GM21447 (cell line): Measurements from ENCODE around the gene TEX44.
"Not testable (repeated sequence)": the region's sequence is repeated elsewhere in the genome, so short reads cannot be mapped to it uniquely, and the experiment has no call there.

Experiments
- ATAC-seq: cut with Tn5 transposase; IDR thresholded peaks from one replicate; pipeline ENCODE4 v1.9.1; 2021; ENCODE audit not compliant: unreplicated experiment

The TEX44 gene

DNA sequence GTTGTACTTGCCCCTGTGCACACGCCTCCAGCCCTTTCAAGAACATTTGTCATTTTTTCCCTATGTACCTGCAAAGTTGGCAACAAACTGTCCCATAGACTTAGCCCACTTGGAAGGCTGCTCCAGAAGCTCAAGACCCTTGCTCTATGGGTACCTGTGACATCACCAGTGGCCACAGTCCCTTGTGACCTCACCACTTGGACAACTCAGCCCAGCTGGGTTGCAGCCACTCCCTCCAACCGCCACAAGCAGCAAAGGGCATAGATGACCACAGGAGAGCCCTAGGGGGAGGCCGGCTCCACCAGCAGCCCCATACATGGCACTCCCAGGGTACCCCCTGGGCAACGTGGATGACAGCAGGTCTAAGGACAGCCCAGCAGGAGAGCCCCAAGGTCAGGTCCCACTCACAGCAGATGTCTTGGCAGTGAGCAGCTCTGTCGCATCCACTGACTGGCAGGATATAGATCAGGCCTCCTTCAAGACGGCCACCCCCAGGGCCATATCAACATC lies at the start of gene TEX44:
TSS of gene TEX44 (plus strand) at position 229 of the 510 bp plus-strand sequence. CDS start at position 317, 88 bp downstream.
- no peak for ATAC-seq

DNA sequence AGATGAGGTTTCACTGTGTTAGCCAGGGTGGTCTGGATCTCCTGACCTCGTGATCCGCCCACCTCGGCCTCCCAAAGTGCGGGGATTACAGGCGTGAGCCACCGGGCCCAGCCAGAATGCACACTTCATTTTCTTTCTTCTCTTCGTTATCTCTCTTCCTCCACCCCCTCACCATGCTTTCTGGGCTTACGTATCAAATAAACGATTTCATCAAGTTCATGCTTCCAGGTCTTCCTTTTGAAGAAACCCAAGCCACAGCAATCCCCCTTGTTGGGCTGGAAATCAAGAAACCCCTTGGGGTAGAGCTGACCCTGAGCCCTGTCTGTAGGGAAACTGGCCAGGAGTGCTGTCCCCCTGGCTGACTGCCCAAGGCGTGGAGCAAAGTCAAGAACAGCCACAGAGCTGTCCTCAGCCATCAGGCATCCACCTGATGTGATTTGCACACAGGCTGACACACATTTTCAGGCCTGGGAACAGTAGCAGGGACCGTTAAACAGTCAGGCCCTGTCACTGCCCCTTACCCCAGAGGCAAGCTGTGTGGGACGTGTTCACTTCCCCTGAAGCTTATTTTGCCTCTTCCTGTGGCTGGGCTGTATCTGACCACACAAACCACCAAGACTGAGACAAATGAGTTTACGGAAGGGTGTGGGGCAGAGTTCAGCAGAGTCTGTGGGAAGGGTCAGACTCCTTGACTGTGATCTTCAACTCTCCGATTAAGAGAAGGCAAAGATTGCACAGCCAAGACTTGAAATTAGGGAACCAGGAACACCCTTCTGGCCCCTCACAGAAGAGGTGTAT lies 47.4 kb upstream of the TEX44 start:
- ATAC-seq, result peak; percentile 99

DNA sequence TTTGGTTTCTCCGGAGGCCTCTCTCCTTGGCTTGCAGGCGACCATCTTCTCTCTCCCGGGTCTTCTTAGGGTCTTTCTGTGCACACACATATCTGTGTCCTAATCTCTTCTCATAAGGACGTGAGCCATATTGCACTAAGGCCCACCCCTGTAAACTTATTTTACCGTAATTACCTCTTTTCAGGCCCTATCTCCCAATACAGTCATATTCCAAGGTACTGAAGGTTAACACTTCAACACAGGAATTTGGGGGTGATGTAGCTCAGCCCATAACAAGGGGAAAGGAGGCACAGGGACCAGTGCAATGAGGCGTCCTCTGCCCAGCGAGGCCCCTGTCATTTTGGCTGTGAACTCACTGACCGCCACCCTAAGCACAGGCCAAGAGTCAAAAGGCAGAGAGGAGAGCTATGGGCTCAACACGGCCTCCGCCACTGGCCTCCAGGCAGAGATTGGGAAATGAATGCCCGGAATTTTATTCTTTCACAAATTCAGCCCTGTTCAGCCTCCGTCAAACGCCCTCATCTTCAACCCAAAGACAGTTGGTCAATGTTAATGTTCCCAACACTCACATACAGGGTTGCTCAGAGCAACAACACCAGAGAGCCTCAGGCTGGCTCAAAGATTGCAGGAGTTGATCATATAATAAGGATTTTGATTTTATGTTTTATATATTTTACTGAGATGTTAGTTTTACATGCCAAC lies 46.5 kb upstream of the TEX44 start:
- no peak for ATAC-seq

DNA sequence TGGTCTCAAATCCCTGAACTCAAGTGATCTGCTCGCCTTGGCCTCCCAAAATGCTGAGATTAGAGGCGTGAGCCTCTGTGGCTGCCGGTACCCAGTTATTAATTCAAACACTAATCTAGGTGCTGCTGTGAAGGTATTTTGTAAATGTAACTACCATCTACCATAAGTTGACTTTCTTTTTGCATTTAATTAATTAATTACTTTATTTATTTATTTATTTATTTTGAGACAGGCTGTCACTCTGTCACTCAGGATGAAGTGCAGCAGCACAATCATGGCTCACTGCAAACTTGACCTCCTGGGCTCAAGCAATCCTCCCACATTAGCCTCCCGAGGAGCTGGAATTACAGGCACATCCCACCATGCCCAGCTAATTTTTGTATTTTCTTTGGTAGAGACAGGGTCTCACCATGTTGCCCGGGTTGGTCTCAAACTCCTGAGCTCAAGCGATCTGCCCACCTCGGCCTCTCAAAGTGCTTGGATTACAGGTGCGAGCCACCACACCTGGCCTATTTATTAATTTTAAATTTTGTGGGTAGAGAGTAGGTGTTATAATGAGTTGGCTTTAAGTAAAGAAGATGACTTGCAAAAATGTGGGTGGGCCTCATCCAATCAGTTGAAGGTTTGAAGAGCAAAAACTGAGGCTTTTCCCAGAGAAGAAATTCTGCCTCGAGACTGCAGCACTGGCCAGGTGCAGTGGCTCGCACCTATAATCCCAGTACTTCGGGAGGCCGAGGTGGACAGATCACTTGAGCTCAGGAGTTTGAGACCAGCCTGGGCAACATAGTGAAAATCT lies 45.2 kb upstream of the TEX44 start:
- no peak for ATAC-seq

DNA sequence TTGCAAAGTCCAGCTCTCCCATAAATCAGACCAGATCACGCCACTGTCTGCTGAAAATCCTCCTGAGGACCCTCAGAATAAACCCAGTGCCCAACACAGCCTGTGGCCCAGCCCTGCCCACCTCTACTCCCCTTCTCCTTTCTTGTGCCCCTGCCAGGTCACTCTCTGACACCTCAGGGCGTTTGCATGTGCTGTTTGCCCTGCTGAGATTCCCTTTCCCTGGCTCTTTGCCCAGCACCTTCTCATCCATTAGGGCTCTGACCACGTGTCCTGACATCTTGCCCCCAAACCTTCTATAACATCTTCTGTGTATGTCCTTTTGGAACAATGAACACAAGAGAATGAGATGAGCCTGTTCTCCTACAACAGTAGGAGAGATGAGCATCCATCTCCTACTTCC lies 43.9 kb upstream of the TEX44 start:
- no peak for ATAC-seq

DNA sequence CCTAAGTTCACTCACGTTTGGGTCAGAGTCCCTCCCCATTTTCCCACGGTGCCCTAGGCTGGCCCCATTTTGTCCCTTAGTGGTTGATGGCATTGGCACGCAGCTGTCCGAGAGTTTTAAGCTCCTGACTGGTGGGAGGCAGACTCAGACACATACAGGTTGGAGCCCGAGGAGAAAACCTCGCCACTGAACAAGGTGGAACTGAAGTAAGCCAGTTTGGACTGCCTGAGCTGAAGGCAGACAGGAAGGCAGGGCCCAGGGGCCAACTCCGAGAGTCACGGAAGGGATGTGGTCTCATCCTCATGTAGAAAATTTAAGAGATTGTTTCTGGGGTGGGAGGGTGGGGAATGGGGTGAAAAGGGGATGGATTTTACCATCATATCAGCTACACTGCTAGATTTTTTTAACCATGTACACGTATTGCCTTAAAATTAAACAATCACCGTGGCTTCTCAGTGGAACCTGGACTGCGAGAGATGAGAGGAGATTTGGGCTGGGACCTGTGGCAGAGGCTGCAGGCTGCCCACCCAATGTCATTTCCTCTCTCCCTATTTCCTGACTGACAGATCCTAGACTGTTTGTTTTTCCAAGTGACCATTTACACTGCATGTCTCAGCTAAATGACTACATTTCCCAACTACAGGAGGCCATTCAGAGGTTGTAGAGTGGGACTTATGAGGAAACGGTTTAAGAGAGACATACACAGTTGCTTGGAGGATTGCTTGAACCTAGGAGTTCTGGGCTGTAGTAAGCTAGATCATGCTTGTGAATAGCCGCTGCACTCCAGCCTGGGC lies 43.0 kb upstream of the TEX44 start:
- ATAC-seq, result no peak

DNA sequence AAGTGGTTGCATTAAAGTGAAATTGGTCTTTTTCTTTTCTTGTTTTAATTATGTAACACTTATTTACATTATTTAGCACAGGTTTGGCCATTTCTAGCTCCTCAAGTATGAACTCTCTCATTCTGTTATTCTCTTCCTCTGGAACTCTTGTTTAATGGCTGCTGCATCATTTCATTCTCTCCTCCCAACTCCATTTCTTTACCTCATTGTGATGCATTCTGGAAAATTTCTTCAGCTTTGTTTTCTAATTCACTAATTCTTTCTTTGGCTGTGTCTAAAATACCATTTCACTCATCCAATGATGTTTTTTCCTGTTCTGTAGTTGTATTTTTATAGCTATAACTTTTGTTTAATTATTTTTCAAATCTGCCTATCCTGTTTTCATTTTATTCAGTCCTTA lies 39.9 kb upstream of the TEX44 start:
- ATAC-seq, result no peak

DNA sequence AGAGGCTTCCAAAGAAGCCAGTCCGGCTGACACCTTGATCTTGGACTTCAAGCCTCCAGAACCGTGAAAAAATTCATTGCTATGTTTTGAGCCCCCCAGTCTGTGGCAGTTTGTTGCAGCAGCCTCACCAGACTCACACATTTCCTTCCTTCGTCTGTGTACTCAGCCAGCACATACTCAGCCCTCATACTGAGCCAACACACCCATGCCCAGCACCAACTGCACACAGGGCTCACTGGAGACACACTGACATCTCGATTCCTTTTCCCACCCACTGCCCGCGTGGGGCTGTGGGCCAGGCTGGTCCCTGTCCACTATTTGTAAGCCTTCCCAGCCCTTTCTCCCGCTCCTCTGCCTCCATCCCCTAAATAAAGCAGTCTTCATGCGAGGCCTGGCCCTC lies 38.3 kb upstream of the TEX44 start:
- ATAC-seq, result peak; percentile 23

DNA sequence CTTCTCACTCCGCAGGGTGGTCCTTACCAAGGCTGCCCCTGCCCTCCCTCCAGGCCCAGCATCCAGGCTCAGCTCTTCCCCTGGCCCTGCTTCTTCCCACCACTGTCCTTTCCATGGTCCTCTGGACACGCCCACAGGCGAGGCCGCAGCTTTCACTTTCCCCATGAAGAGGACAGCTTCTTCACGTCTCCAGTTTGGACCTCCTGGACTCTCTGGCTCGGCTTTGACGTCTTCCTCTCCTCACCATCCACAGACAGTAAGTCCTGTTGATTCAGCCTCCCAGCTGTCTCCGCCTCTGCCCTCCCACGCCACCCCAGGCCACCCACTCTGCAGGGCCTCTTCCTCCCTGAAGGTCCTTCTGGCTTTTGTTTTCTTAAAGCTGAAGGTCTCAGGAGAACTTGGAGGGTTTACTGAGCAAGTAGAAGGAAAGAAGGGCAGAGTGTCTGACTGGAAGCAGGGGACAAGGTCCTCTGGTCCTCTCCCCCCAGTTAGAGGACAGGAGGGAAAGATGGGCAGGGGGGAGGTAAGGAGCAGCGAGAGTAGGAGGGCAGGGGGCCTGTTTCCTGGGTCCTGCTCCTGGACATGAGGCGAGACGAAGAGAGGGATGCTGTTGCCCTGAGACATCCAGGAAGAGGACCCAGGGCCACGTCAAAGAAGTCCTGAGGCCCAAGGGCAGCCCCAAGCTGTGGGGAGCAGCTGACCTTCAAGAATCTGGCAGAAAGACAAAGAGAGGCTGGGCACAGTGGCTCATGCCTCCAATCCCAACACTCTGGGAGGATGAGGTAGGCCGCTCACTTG lies 37.7 kb upstream of the TEX44 start:
- ATAC-seq, result peak; percentile 41

DNA sequence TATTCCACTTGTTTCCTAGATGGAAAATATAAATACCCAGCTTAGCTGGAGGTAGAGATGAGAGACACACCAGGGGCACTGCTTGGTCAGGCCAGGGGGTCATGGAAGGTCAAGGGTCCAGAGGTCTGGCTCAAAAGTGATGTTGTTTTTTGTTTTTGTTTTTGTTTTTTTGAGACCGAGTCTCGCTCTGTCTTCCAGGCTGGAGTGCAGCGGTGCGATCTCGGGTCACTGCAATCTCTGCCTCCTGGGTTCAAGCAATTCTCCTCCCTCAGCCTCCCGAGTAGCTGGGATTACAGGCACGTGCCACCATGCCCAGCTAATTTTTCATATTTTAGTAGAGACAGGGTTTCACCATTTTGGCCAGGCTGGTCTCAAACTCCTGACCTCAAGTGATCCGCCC lies 36.2 kb upstream of the TEX44 start:
- ATAC-seq, result not testable (repeated sequence)

DNA sequence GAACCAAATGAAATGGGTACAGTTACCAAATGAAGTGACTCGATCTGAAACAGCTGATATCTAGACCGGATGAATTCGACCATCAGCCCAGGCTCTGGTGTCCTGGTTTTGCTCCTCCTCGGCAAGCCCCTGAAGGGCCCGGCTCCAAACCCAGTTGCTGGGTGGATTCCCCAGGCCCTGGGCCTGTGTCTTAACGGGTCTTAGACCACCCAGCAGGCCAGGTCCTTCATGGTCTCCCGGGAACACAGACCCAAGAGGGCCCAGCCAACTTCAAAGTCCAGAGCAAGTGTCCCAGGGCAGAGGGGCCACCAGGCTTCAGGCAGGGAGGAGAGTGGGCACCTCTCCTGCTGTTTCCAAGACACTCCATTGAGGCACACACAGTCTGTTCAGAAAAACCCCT lies 35.7 kb upstream of the TEX44 start:
- ATAC-seq, result no peak

DNA sequence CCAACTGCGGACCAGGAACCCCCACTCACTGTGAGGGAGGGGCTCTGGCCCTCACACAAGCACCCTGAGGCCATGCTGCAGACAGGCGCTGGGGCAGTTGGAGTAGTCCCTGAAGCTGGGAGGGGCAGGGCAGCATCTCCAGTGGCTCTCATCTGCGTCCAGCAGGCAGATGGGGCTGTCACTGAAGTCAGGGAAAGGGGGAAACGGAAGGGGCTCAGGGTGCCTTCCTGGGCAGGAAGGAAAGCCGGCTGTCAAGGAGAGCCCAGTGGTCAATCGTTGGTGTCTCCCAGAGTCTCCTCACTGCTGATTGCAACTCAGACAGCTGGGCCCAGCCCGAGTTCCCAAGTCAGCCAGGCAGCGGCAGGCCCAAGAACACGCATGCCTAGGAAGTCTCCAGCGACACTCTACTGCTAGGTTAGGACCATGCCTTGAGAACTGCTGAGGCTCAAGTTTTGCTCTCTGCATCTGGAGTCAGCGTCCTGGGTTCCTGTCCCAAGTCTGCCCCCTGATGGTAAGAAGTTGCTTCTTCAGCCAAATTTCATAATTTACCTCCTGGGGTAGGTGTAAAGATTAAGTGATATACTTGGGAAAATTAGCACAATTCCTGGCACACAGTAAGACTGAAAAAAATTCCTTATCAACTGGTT lies 35.0 kb upstream of the TEX44 start:
- ATAC-seq, result peak; percentile 69

DNA sequence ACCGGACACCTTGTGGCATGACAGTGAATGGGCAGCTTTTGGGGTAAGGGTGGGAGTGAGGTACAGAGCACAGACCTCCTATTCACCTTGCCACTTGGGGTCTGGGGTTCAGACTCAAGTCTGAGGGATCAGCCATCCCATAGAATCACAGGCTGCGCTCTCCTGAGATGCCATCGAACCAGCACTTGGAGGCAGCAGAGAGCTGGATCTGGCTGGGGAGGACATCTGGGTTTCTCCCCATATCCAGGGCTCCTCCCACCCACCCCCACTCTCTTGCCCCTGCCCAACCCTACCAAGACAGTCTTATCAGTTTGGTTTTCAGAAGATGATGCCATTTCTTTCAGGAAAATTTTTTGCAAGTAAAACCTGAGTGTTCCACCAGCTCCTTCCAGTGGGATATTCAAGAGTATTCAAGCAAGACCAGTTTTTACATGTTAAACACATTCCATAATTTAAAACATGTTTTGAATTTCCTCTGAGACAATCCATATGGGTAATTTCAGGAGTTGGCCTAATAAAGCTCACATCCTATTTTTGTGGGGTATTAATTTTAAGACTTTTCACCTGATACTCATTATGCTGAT lies 29.2 kb upstream of the TEX44 start:
- no peak for ATAC-seq

DNA sequence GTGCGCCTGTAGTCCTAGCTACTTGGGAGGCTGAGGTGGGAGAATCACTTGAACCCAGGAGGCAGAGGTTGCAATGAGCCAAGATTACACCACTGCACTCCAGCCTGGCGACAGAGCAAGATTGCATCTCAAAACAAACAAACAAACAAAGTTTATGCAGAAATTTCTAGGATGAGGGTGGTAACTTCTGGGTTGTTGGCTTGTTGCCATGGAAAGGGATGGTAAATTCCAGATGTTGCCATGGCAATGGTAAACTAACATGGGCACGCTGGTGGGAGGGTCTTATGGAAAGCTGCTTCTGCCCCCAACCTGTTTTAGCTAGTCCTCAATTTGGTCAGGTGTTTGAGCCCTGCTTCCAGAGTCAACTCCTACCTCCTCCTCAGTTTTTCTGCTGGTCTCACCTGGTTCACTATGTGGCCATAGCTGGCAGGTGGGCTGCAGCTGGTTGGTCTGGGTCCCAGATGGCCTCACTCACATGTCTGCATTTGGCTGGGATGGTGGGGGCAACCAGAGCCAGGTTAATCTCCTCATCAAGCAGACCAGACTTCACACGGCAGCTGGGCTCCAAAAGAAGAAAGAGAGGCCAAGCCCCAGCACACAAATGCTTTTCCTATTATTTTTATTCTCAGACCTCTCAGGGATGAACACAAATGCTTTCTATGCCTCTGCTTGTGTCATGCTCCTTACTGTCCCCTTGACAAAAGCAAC lies 26.6 kb upstream of the TEX44 start:
- no peak for ATAC-seq

DNA sequence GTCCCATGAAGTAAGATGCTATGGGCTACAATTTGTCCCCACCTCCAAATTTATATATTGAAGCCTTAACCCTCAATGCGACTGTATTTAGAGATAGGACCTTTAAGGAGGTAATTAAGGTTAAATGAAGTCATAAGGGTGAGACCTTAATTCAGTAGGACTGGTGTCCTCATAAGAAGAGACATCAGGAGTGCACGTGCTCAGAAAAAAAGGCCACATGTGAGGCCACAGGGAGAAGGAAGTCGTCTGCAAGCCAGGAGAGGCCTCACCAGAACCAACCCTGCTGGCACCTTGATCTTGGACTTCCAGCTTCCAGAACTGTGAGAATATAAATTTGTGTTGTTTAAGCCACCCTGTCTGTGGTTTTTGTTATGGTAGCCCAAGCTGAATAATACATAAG lies 25.5 kb upstream of the TEX44 start:
- ATAC-seq, result no peak

DNA sequence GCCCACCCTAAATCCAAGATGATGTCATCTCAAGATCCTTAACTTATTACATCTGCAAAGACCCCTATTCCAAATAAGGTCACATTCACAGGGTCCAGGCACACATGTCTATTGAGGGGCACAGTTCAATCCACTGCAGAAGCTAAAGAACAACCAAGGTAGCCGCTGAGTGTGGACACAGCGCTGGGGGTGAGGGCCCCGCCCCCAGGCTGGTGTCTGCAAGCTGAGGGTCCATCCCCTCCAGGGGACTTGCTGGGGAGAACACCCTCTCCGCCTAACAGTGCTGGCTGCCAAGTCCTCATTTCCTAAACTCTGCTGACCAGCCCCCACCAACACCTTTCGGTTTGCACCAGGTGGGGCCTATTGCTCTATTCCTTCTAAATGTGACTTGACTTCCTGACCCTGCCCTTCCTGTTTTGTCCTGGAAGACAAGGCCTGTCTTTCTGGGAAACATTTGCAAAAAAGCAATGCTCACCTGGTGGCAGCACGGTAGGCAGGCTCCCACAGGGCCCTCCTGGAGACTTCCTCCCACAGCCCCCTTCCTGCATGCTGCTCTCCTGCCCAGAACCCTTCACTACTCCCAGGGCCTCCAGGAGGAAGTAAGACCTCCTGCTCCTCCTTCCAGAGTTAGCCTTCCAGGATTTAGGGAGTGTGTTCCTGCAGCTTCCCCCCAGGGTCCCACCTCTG lies 24.4 kb upstream of the TEX44 start:
- ATAC-seq, result no peak

DNA sequence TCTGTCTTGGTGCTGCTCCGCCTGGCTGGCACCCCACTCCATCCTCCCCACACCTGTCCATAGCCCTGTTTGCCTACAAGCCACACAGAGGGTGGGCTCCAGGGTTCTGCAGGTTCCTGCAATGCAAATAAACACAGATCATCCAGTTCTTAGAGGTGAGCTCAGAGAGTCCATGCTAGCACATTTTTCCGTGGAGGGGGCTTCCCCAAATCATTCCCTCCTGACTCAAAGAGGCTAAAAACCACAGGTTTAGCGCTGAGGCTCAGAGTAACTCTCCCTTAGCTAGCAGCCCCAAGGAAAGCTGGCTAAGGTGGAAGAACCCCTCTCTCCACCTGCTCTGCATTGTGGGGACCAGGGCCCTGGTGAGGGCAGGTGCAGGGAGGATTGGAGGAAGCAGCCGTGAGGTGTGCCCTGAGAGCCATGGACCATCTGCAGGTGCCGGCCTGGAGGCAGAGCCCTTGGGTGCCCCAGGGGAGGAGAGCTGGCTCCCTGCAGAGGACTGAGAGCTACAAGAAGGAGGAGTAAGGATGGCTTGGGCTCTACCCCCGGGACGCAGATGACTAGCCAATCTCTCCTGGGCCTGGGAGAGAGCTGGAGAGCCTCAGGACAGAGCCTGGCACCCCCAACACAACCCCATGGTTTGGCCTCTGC lies 23.8 kb upstream of the TEX44 start:
- no peak for ATAC-seq
